ENCODE results near the gene UTP3. TPM values are rescaled to one million over a fixed set of nuclear protein-coding genes. Genes with fewer than 3 reads are reported as not detected.

The UTP3 gene
- total RNA-seq, 6 experiments from 2014 or later, result 10.2 to 22.3 (median 14.0) TPM

DNA sequence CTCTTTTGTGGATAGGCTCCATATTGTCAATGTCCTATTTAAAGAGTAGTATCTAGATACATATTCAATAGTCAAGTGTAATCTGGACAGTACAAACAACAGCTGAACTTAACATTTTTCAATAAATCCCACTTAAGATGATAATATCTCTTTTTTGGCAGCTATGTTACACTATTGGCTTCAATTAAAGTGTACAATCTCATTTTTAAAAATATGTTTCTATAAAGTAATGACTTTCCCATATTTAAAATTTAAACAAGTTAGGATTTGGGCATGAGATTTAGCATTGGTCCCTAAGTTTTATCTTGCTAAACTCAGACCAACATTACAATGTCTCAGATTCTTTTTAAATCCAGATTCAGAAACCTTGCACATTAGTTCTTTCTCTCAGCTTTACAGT is 14.1 kb upstream of the UTP3 start:
- no peak overlapping the region for H3K27ac ChIP-seq
- no peaks in the 10 kb centered on the region for H3K9me3 ChIP-seq
- TF ChIP-seq CTCF (IDR thresholded peaks at IDR 0.05) (no peak), POLR2A (IDR thresholded peaks at IDR 0.05) (no peak)
- no peak for DNase-seq
- no peak overlapping the region for H3K4me3 ChIP-seq
- H3K27me3 ChIP-seq, result no peaks in the 10 kb centered on the region
- H3K4me1 ChIP-seq, result no peaks in the 10 kb centered on the region
- intact Hi-C loops (cut with DNase I), result no loop called here
- ATAC-seq, result no peak
- no peaks in the 10 kb centered on the region for H3K36me3 ChIP-seq

DNA sequence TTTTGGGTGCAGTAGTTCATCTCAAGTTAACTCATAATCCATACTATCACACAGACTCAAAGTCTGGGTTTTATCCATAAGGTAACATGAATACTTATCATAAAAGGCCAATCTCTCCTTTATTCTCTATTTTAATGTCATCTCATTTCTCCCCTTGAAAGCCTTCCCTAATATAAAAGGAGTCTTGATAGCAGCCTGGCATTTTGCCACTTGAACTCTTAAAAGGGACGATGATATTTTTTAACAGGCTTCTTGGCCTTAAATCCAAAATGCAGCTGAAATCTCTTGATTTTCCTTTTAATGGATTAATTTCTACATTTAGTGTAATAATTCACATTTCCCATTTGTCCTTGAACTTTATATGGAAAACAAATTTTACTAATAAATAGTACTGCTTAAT is 13.6 kb upstream of the UTP3 start:
- DNase-seq, result no peak
- ATAC-seq, result no peak
- Histone ChIP-seq H3K36me3 (no peaks in the 10 kb centered on the region), H3K4me3 (no peak overlapping the region), H3K27me3 (no peaks in the 10 kb centered on the region), H3K9me3 (no peaks in the 10 kb centered on the region), H3K27ac (no peak overlapping the region), H3K4me1 (no peaks in the 10 kb centered on the region)
- WGBS (ENCODE audit: insufficient coverage, low coverage, low lambda C conversion rate, missing lambda C conversion rate), result 53% methylated on average over 1 of the region's 1 CpG
- TF ChIP-seq CTCF (IDR thresholded peaks at IDR 0.05) (no peak), POLR2A (IDR thresholded peaks at IDR 0.05) (no peak)
- intact Hi-C loops (cut with DNase I), result no loop called here

GRCh38 chr4:70676554-70677090 is 11.7 kb upstream of the UTP3 start:
- Histone ChIP-seq H3K4me3 (no peak overlapping the region), H3K4me1 (no peaks in the 10 kb centered on the region), H3K27ac (no peak overlapping the region), H3K36me3 (no peaks in the 10 kb centered on the region), H3K9me3 (no peaks in the 10 kb centered on the region), H3K27me3 (no peaks in the 10 kb centered on the region)
- TF ChIP-seq POLR2A (IDR thresholded peaks at IDR 0.05) (no peak), CTCF (IDR thresholded peaks at IDR 0.05) (no peak)
- WGBS (ENCODE audit: insufficient coverage, low coverage, low lambda C conversion rate, missing lambda C conversion rate), result 89% methylated on average over 5 of the region's 6 CpGs
- DNase-seq, result no peak
- no peak for ATAC-seq
- intact Hi-C loops (cut with DNase I), result no loop called here

DNA sequence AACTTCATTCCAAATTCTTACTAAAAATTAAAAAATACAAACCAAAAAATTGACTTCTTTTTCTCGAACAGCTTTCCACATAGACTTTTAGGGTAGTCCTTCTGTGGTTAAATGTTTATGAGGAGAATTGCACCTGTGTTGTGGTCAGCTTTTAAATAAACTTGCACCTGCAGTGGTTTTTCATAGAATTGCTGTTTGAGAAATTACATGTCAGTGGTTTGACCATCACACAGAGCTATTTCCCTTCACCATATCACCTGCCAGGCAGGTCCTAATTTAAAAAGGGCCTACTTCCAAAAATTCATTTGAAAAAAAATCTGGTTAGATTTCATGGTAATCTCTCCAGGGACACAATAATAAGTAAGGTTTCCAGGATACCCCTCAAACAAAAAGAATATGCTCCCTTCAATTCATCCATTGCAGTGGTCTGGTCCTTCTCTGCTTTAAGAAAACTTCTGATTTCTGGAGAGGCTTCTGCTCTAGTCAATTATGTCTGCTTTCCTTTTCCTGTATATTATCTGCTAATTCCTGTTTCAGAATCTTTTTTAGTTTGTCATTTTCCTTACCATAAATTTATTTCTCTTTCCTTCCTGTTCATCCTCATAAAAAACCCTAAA is 9.8 kb upstream of the UTP3 start:
- ATAC-seq, result no peak
- DNase-seq, result no peak
- H3K36me3 ChIP-seq, result no peaks in the 10 kb centered on the region
- no peaks in the 10 kb centered on the region for H3K9me3 ChIP-seq
- intact Hi-C loops (cut with DNase I), result no loop called here
- H3K27ac ChIP-seq, result no peak overlapping the region
- no peaks in the 10 kb centered on the region for H3K4me1 ChIP-seq
- H3K27me3 ChIP-seq, result no peaks in the 10 kb centered on the region
- TF ChIP-seq CTCF (IDR thresholded peaks at IDR 0.05) (no peak), POLR2A (IDR thresholded peaks at IDR 0.05) (no peak)
- H3K4me3 ChIP-seq, result no peak overlapping the region
- 69% methylated on average over 1 of the region's 1 CpG for WGBS (ENCODE audit: insufficient coverage, low coverage, low lambda C conversion rate, missing lambda C conversion rate)

DNA sequence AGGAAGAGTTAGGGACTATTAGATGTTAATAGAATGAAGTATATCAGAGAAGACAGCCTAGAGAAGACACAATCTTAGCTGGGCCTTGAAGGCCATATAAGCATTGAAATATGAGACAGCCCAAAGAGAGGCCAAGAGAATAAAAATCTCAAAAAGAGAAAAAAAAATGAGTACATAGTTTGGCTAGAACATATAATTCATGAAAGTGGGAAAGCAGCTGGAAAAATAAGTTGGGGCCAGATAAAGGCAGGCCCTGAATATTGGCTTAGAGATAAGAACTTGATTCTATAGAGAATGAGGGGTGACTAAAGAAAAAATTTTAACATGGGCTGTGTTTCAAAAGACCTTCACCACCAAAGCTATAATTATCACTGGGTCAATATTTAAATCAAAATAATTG is 7.4 kb upstream of the UTP3 start:
- TF ChIP-seq POLR2A (IDR thresholded peaks at IDR 0.05) (no peak), CTCF (IDR thresholded peaks at IDR 0.05) (no peak)
- intact Hi-C loops (cut with DNase I), result no loop called here
- Histone ChIP-seq H3K4me1 (no peaks in the 10 kb centered on the region), H3K36me3 (no peaks in the 10 kb centered on the region), H3K4me3 (no peak overlapping the region), H3K27ac (no peak overlapping the region), H3K9me3 (no peaks in the 10 kb centered on the region), H3K27me3 (no peaks in the 10 kb centered on the region)
- DNase-seq (no peak), ATAC-seq (no peak)
